ENCODE measurements around the gene EXPH5. TPM values are rescaled to one million over a fixed set of nuclear protein-coding genes. Genes with fewer than 3 reads are reported as not detected.

The EXPH5 gene
- total RNA-seq, 1 experiment from 2014 or later = 18.1 TPM

DNA sequence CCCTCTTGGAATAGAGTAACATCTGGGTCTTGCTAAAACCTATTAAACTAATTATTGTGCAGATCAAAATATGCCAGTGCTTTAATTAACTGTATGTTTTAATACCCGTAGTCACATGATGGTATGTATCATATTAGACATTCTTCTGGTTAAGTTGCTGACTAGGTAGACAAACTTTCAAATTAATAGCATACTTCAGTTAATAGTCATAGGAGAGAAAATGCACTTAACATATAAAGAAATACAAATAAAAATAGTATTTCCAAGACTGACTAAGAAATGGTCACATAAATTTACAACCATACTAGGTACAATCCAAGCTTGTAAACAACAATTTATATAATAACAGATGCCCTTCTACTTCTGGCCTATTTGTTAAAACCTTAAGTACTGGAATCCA lies 7.6 kb upstream of the EXPH5 start:
- H3K36me3 ChIP-seq (ENCODE audit: control insufficient read depth, insufficient read depth, low read length) = no peaks in the 10 kb centered on the region
- no peaks in the 10 kb centered on the region for H3K27me3 Mint-ChIP-seq (ENCODE audit: insufficient read depth, unreplicated experiment)
- no peak overlapping the region for H3K27ac Mint-ChIP-seq (ENCODE audit: unreplicated experiment)
- H3K4me3 Mint-ChIP-seq (ENCODE audit: unreplicated experiment) = no peak overlapping the region
- ChIA-PET POLR2A (no interaction called here), CTCF (no interaction called here)
- H3K36me3 Mint-ChIP-seq (ENCODE audit: insufficient read depth, unreplicated experiment) = no peaks in the 10 kb centered on the region
- no TSS peak for BruUV-seq (replicated peaks)
- H3K27me3 ChIP-seq (replicated peaks; ENCODE audit: control insufficient read depth, insufficient read depth, low read length) = no peaks in the 10 kb centered on the region
- H3K9me3 ChIP-seq = no peaks in the 10 kb centered on the region
- peaks cover 16% of the 10 kb centered on the region for H3K4me1 Mint-ChIP-seq (ENCODE audit: low read depth, unreplicated experiment)
- H3K4me3 ChIP-seq (ENCODE audit: low read depth, low read length) = no peak overlapping the region
- TF ChIP-seq, protein P1, sequence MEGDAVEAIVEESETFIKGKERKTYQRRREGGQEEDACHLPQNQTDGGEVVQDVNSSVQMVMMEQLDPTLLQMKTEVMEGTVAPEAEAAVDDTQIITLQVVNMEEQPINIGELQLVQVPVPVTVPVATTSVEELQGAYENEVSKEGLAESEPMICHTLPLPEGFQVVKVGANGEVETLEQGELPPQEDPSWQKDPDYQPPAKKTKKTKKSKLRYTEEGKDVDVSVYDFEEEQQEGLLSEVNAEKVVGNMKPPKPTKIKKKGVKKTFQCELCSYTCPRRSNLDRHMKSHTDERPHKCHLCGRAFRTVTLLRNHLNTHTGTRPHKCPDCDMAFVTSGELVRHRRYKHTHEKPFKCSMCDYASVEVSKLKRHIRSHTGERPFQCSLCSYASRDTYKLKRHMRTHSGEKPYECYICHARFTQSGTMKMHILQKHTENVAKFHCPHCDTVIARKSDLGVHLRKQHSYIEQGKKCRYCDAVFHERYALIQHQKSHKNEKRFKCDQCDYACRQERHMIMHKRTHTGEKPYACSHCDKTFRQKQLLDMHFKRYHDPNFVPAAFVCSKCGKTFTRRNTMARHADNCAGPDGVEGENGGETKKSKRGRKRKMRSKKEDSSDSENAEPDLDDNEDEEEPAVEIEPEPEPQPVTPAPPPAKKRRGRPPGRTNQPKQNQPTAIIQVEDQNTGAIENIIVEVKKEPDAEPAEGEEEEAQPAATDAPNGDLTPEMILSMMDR (IDR thresholded peaks at IDR 0.05; ENCODE audit: insufficient read depth in 1 of 2, low read depth in 1 of 2, low read length in 1 of 2, severe bottlenecking in 1 of 2, unreplicated experiment in 1 of 2) = no peak
- H3K9me3 Mint-ChIP-seq (ENCODE audit: unreplicated experiment) = no peaks in the 10 kb centered on the region
- intact Hi-C loops (cut with micrococcal nuclease; ENCODE audit: unreplicated experiment) = no loop called here
- peaks cover under 1% of the 10 kb centered on the region for H3K4me1 ChIP-seq
- DNase-seq = no peak

GRCh38 chr11:108599978-108600377 lies 6.4 kb upstream of the EXPH5 start:
- intact Hi-C loops (cut with micrococcal nuclease; ENCODE audit: unreplicated experiment) = no loop called here
- Mint-ChIP-seq H3K36me3 (ENCODE audit: insufficient read depth, unreplicated experiment) (no peaks in the 10 kb centered on the region), H3K27ac (ENCODE audit: unreplicated experiment) (no peak overlapping the region), H3K4me3 (ENCODE audit: unreplicated experiment) (no peak overlapping the region), H3K9me3 (ENCODE audit: unreplicated experiment) (no peaks in the 10 kb centered on the region), H3K4me1 (ENCODE audit: low read depth, unreplicated experiment) (peaks cover 17% of the 10 kb centered on the region), H3K27me3 (ENCODE audit: insufficient read depth, unreplicated experiment) (no peaks in the 10 kb centered on the region)
- CTCF ChIA-PET = no interaction called here
- Histone ChIP-seq H3K4me3 (ENCODE audit: low read depth, low read length) (no peak overlapping the region), H3K27me3 (replicated peaks; ENCODE audit: control insufficient read depth, insufficient read depth, low read length) (no peaks in the 10 kb centered on the region; the same call in 1 of the 2 replicates), H3K4me1 (no peaks in the 10 kb centered on the region; the same call in 1 of the 2 replicates), H3K36me3 (ENCODE audit: control insufficient read depth, insufficient read depth, low read length) (no peaks in the 10 kb centered on the region), H3K9me3 (no peaks in the 10 kb centered on the region)
- no peak for DNase-seq
- POLR2A ChIA-PET = no interaction called here
- no TSS peak for BruUV-seq (replicated peaks)
- TF ChIP-seq, protein P1 (IDR thresholded peaks at IDR 0.05; ENCODE audit: insufficient read depth in 1 of 2, low read depth in 1 of 2, low read length in 1 of 2, severe bottlenecking in 1 of 2, unreplicated experiment in 1 of 2) = no peak

DNA sequence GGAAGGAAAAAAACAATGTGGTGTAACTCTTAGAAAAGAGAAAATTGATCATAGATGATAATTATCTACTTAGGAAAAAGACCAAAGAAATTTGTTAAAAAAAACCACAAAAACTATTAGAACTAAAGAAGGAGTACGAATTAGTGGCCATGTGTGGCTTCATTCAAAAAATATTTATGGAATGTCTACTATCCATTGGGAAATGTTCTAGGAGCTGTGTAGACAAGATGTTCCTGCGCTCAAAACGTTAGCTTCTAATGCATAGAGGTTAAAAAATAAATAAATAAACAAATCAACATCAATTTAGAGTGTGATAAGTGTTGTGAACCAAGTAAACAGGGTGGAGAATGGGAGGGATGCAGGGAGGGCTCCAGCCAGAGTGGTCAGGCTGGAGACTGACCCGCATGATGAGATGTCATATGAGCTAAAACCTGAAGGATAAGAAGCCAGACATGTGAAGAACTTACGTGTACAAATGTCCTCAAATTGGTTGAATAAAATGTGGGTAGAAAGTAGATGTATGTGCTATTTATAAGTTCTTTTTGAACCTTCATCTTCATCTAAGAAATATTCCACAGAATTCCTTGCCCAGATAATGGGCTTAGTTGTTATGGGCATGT lies 4.3 kb upstream of the EXPH5 start:
- no peaks in the 10 kb centered on the region for H3K27me3 Mint-ChIP-seq (ENCODE audit: insufficient read depth, unreplicated experiment)

More for the DNA sequence above, 4.3 kb upstream of the EXPH5 start:
- H3K4me3 ChIP-seq (ENCODE audit: low read depth, low read length) = no peak overlapping the region
- no peaks in the 10 kb centered on the region for H3K36me3 ChIP-seq (ENCODE audit: control insufficient read depth, insufficient read depth, low read length)
- Mint-ChIP-seq H3K27ac (ENCODE audit: unreplicated experiment) (no peak overlapping the region), H3K4me3 (ENCODE audit: unreplicated experiment) (no peak overlapping the region), H3K9me3 (ENCODE audit: unreplicated experiment) (no peaks in the 10 kb centered on the region), H3K4me1 (ENCODE audit: low read depth, unreplicated experiment) (peaks cover 24% of the 10 kb centered on the region), H3K36me3 (ENCODE audit: insufficient read depth, unreplicated experiment) (peaks cover 7% of the 10 kb centered on the region)
- POLR2A ChIA-PET = no interaction called here
- intact Hi-C loops (cut with micrococcal nuclease; ENCODE audit: unreplicated experiment) = no loop called here
- H3K4me1 ChIP-seq = peaks cover 9% of the 10 kb centered on the region
- no TSS peak for BruUV-seq (replicated peaks)
- CTCF ChIA-PET = no interaction called here
- no peaks in the 10 kb centered on the region; the same call in 1 of the 2 replicates for H3K27me3 ChIP-seq (replicated peaks; ENCODE audit: control insufficient read depth, insufficient read depth, low read length)
- DNase-seq = no peak
- TF ChIP-seq, protein P1 (IDR thresholded peaks at IDR 0.05; ENCODE audit: insufficient read depth in 1 of 2, low read depth in 1 of 2, low read length in 1 of 2, severe bottlenecking in 1 of 2, unreplicated experiment in 1 of 2) = no peak
- no peaks in the 10 kb centered on the region for H3K9me3 ChIP-seq

All from Caco-2 (cell line).